HG03469 (cell line): ENCODE measurements around the gene GNAT3.

Source experiments
- ATAC-seq: cut with Tn5 transposase; IDR thresholded peaks from one replicate; pipeline ENCODE4 v1.9.1; 2021; ENCODE audit warnings: mild to moderate bottlenecking, moderate library complexity, moderate number of reproducible peaks; ENCODE audit not compliant: unreplicated experiment

The GNAT3 gene

DNA sequence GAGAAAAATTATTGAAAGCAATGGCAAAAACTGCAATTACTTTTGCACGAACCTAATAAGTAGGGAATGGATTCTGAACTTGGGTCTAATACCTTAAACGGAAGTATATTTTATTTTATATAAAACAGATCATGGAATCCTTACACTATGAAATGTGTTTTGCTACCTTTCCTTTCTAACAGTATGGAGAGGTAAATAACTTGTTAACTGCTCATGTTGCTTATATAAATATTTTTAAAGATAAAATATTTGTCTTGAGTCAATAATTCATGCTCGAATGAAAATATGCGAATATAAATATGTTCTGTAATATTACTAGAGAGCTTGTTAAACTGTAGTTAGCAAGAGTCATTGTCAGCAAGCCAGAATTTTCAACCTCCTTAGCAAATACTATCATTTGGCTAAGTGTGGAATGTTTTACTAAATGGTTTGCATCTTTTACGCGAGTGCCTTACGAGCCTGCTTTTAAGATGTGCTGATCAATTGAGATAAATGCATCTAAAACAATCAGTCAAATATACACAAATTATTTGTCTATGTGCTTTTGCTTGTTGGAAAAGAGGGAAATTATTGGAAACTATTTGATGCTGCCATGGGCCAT is 5.9 kb downstream of the GNAT3 start:
- ATAC-seq, result no peak

DNA sequence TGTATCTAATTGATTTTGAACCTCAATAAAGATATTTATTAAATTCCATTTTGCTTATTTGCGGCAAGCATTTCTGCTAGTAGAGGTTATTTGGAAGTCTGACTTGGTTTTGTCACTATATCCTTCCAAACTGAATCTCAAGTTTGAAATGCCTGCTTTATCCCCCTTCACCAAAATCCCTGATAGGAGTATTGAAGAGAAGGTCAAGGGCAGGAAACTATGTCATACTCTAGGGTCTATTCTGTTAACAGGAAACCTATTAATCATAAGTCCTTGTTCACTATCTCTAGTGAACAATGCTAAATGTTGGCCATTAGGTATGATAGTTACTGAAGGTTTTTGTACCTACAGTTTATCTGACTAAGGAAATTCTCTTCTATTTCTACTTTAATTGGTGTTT is 11.5 kb downstream of the GNAT3 start:
- no peak for ATAC-seq

DNA sequence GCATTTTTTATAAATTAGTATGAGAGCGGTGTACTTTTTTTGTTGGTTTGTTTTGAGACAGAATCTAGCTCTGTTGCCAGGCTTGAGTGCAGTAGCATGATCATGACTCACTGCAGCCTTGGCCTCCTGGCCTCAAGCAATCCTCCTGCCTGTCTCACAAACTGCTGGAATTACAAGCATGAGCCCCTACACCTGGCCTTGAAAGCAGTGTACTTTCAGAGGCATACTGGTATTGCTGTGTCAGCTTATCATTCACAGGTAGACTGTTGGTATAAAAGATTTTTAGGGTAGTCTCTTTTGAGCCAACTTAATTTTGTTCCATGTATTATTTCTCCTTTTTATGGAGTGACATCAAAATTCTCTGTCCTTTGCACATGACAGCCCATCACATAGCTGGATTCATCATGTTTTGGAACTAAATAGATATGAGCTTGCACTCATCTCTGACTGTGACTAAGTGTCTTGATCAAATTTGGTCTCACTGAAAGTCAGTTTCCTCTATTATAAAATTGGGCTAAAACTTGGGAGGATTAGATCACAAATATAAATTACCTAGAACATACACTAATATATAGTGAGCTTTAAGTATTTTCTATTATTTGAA is 12.4 kb downstream of the GNAT3 start:
- no peak for ATAC-seq

DNA sequence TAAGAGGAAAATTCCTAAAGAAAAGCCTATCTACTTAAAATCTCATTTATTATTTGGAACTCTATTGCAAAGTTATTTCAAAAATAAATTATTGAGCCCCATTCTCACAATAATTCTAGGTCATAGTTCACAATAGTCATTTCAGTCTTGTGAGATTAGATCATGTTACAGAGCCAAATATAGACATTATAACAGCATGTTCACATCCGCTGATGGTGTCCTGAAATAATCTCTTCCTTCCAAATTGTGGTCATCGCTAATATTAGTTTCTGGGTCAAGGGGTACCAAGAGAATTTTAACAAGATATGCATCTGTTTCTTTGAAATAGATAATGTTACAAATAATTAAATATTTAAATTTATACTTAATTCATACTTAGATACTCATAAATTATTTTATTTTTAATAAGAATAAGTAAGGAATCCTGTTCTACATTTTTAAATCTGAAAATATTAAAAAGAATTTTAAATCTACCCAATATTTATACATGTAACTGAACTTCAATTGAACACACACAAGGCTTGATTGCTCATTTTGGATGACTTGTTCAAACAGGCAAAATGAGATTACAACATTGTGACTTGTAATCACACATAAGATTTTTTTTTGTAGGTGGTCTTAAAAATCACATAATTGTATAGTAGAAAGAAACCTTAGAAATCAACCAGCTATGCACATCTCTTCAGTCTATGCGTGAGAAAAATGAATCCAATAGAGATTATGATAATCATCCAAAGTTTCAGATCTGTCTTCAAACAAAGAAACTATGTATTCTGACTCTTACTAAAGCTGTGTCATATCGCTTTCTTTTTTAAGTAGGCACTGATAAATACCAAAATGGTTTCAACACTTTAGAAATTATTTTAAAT is 13.1 kb downstream of the GNAT3 start:
- no peak for ATAC-seq

DNA sequence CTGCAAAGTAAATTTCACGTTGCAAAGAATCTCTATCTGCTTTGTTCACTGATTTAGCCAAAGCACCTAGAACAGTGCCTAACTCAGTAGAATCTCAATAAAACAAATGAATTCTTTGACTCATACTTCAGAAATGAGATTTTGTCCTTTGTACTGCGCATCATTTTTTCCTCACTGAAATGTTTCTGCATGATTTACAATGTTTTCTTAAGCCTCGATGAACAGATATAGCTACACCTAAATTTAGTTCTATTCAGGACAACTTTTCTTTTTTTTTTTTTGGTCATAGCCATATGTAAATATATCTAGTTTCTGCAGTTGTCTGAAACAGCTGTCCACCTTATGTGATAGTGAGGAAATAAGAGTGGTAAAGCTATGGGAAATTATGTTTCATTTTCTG is 15.3 kb downstream of the GNAT3 start:
- no peak for ATAC-seq

DNA sequence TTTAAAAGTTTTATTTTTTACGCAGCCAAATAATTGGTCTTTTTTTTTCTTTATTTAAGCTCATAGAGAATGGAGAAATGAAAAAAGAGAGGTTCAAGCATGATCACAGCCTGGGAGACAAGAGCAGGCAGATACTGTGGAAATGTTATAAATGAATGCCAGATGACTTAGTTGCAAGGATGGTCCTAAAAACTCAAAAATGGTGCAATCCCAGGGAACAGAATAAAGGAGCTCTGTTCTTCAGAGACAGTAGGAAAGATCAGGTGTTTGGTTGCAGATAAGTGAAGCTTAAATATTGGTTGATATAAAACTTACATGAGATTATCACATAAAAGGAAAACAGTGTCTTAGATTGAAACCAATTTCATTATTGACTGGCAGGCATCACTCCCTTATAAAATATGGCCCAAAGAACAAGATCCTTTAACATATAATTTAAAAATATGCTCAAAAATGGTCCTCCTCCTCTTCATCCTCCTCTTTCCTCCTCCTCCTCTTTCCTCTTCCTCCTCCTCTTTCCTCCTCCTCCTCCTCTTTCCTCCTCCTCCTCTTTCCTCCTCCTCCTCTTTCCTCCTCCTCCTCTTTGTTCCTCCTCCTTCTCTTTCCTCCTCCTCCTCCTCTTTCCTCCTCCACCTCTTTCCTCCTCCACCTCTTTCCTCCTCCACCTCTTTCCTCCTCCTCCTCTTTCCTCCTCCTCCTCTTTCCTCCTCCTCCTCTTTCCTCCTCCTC is 18.6 kb downstream of the GNAT3 start:
- no peak for ATAC-seq

DNA sequence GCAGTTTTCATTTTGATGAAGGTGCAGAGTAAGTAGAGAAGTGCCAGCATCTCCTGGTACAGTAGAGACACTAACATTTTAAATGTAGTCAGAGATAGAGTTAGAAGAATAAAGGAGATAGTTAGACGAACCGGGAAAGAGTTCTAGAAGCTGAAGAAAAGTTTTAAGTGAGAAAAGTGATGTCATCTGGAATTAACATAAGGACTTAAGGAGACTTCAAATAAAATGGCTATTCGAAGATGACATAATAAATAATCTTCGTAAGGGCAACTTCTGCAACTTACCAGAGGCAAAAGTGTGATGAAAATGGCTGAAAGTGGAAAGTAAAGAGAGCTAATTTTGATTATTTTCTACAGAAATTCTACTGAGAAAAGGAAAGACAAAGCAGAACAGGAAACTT is 20.4 kb downstream of the GNAT3 start:
- ATAC-seq, result no peak

DNA sequence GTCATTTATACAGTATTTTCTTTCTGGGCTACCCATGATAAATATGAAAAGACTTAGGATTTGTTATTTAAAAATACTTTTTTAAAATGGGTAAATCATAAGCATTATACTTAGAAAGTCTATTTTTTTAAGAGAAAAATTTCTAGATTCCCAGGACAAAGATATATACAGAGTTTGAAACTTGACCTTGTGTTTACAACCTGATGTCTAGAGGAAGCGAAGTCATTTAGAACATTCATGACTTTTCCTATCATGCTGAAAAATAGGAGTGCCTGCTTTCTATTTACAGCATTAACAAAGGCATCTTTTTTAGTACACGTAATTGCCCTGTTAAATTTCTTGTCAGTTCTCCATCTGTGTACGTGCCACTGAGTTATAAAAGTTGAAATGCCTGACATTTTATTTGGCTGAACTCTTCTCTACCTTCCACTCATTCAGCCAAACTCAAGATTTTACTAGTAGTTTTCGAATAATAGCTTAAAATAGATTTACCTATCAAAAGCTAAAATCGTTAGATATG is 23.0 kb downstream of the GNAT3 start:
- ATAC-seq, result no peak

DNA sequence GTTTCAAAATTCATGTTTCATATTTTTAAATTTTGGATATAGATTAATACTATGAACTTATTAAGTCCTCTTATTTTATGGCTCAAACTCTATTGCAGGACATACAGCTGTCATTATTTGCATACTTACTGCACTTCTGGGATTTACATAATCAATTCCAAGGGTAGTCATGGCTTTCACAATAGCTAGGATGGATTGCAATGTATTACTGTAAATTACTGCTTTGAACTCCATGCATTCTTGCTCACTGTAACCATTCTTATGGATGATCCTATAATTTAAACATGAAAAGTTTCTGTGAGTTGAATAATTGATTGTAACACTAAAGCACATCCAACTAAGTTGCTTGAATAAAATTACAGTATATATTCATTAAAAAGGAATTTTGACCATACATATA is 23.5 kb downstream of the GNAT3 start:
- no peak for ATAC-seq

DNA sequence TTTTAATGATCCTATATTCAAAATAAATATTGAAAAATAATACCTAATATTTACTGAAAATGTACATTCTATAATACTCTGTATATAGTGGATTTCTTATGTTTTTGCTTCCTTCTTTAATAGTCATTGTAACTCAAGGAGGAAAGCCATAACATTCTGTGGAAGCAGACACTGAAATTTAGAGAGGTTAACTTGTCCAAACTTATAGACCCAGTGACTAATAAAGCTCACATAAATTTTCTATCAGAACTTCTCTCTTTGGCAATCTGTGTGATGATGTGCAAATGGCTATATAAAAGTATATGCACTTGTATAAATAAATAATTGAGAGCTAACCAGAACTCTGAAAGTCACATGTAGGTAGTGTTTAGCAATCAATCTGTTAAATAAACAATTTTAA is 26.1 kb downstream of the GNAT3 start:
- ATAC-seq, result no peak

DNA sequence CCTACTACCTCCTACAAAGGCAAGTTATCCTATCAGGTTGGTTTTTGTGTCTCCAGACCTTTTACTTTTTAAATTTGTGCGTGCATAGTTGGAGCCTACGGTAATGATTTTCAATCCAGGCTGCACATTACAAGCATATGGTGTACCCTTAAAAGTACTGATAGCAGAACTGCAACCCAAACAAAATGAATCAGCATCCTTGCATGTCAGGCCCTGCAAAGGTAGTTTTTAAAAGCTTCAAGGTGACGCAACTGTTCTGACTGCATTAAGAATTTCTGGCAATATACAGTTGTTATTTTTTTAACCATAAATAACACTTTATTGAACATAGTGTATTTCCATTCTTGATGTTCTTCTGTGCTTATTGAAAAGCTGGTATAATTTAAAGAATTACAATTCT is 28.9 kb downstream of the GNAT3 start:
- ATAC-seq, result no peak

DNA sequence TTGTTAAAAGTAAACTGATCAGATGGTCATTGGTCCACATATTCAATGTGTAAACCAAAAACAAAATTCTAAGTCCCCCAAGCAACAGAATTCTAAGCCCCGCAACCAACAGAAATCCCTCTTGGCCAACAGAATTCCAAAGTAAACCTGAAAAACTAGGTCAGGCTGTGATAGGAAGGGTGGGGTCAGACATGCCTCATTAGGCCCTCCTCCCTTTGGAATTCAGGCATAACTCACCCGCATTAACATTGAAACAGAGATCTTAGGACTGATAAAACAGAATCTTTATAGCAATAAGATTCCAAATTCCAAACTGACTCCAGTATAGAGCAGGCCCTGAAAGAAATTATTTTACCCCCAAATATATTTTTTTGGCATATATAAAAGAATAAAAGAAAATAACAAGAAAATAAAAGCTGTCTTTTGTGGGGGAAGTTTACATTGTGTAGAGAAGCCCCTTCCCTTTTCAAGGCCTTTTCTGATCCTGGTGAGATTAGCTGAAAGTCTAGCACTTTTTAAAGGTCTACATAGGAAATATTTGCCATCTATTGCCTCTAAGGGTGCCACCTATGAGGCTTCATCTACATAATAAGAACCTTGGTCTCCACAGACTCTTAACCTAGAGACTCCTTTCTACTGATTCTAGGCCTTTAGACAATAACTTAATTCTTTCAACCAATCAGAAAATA is 30.5 kb downstream of the GNAT3 start:
- no peak for ATAC-seq

DNA sequence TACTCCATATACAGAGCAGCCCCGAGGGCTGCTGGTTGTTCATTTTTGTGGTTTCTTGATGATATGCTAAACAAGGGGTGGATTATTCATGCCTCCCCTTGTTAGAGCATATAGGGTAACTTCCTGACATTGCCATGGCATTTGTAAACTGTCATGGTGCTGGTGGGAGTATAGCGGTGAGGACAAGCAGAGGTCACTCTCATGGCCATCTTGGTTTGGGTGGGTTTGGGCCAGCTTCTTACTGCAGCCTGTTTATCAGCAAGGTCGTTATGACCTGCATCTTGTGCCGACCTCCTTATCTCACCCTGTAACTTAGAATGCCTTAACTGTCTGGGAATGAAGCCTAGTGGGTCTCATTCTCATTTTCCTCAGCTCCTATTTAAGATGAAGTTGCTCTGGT is 31.3 kb downstream of the GNAT3 start:
- ATAC-seq, result no peak

DNA sequence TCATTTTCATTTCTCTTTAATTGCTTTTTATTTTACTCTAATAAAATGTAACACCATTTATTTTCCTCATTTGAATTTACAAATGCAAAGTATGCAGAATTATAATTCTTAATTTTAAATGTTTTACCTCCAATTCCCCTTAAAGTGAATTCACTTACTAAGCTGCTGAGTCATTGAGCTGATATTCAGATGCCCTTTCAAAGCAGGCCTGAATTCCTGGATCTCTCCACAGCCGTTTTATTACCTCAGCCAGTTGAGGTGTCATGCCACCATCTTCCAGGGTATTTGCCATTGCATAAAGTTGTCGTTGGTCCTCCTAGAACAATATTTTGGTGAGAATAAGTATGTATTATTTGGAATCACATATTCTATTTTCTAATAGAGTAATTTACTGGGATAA is 33.2 kb downstream of the GNAT3 start:
- ATAC-seq, result no peak

DNA sequence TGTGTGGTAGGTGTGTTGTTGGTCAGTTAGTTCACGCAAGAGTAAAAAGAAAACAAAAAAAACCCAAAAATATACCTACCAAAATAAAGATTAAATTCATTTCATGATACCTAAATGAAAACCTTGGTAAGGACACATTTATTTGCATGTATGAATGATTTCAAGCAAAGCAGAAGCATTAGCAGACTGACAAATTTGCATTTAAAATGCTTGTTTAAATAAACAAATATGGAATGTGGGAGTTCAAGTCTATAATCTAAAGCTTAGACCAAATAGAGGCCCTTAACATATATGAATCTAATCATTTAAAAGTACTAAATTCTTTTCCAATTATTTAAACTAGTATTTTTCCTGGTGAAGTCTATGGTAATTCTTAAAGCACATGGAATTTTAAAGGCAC is 35.8 kb downstream of the GNAT3 start:
- no peak for ATAC-seq

DNA sequence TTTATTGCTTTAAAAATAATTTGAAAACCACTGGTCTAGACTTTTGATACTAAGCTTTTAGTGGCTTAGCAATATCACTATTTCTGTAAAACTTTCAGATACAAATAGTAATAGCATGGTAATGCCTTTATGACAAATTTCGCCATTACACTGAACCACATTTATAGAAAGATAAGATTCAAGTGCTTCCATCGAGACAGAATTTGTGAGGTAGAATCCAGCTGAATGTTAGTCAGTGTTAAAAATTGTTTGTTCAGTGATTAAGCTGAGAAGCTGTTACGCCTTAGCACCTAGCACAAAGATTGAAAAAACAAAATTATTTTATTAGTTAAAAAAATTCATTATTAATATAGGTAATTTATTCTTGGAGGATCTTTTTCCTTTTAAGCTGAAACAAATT is 36.5 kb downstream of the GNAT3 start:
- no peak for ATAC-seq

DNA sequence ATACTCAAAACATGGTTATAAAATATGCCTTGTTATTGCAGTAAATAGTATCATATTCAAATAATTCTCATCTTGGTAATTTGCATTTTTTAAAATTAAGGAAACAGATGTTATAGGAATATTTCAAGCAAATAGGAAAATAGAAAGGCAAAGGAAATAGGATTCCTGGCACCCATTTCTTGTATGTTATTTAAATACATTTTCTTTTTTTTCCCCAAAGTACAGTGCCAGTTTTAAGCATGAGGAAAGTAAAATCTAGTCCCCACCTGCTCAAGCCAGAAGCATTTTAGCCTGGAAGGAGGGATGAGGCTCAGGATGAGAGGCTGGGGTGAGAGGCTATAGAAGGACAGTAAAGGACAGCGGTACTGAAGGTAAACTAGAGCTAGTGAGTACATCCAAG is 38.1 kb downstream of the GNAT3 start:
- no peak for ATAC-seq

DNA sequence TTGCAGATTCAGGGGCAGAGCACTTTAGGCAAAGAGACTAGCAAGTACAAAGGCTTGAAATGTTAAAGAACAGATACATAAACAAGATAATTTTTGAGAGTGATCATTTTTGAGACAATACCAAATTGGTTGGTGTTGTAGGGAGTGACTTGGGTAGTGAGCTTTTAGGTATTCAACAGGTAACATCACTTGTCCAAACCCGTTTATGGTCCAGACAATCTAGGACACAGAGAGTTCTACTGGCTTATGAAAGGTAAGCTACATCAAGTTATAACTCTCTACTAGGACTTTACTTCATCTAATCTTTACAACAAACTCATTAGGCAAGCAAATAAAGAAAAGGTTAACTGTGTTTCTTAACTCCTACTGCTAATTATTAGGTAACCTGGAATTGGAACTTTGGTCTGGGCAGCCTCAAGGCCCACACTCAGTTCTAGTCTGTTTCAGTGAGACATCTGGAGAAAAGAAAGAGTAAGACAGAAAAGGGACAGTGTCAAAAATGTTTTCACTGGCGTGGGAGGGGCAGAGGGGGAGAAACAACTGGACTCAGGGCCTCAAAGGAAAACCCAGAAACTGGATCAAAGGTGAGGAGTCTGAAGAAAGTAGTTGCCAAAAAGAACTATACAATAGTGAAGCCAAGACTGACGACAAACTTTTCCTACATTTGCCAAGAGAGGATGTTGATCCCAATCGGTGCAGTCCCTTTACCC is 39.2 kb downstream of the GNAT3 start:
- ATAC-seq, result no peak

DNA sequence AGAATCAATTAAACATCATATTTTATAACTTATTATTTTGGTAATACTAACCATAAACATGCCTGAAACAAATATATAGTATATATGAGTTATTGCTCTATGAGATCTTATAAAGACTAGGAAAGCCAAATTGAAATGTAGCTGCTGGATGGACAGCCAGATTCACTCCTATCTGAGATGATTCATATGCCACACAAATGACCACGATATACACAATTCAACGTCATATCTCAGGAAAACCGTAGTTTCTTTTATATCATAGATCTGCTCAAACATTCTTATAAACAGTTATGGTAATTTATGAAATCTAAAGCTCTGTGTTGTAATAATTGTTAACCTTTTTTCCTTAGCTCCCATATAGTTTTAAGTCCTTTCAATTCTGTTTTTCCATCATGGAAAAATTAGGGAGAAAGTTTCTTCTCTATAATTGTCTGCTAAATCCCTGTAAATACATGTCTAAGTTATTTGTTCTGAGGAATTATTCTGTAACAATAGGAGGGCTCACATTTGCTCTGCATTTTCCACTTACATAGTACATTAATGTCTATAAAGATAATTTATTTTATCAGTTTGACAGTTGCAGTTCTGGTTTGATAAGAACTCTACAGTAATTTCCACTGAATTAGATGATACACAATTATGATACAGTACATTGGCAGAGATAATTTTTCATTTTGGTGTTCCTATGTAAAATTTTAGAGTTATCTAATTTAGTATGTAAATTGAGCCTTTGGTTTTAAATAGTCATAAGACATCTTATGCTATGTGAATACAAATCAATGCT is 42.7 kb downstream of the GNAT3 start:
- no peak for ATAC-seq
